Lower leg skin (tissue), 4 donors: ENCODE measurements around the gene ST6GAL1. TPM values are rescaled to one million over a fixed set of nuclear protein-coding genes. Genes with fewer than 3 reads are reported as not detected.

Source experiments
- DNase-seq, 2 donors: peaks; one replicate each; pipeline ENCODE4 v3.0.0-alpha.2; 2019; ENCODE audit warnings: low spot score in 2 of 2
- H3K4me3 ChIP-seq: fragments of 200-600 bp; sonication (generic); 2 replicates; pipeline ENCODE4 v1.5.1; 2017; ENCODE audit warnings: mild to moderate bottlenecking, low read depth; ENCODE audit not compliant: poor library complexity, severe bottlenecking
- CTCF ChIP-seq, 3 donors: fragments of 450-650 bp; IDR thresholded peaks; one replicate each; pipeline ENCODE4 v1.5.1; 2016; ENCODE audit warnings: antibody characterized with exemption in 3 of 3, mild to moderate bottlenecking in 3 of 3, moderate library complexity in 2 of 3
- POLR2A ChIP-seq, 2 donors: fragments of 450-650 bp; IDR thresholded peaks; one replicate each; pipeline ENCODE4 v1.6.1; 2016 to 2017; ENCODE audit warnings: antibody characterized with exemption in 2 of 2, mild to moderate bottlenecking in 1 of 2, moderate library complexity in 1 of 2
- WGBS, 2 donors: methylation state at CpG; one replicate each; pipeline ENCODE4 v1.1.5; 2018; 5-methylcytosine and 5-hydroxymethylcytosine counted together
- intact Hi-C: fragments of 100-400 bp; cut with DNase I; formaldehyde crosslinking; loops from one replicate; pipeline ENCODE4 v1.15.0; 2023; ENCODE audit warnings: low total_unique reads
- total RNA-seq, 4 donors: library from RNA; depleted of rRNA; stranded (reverse); fragments of >200 nt; gene quantifications; one replicate each; pipeline ENCODE4 v1.1.0, GENCODE V29; 2016

ST6GAL1 gene
- total RNA-seq, 4 donors from 2014 or later, result 12.8 to 44.5 (median 25.2) TPM

- 86 to 87% methylated on average over 6 of the region's 6 CpGs for WGBS, 2 donors
- intact Hi-C loops, result no loop called here
- TF ChIP-seq CTCF (IDR thresholded peaks at IDR 0.05) (no peak), POLR2A (IDR thresholded peaks at IDR 0.05) (no peak)
- H3K4me3 ChIP-seq, result no peak overlapping the region
- no peak for DNase-seq
Measured at GRCh38 chr3:186935133-186935532, 4.8 kb downstream of the ST6GAL1 start.

GRCh38 chr3:186937017-186937875 lies 6.9 kb downstream of the ST6GAL1 start:
- intact Hi-C loops, result no loop called here
- WGBS, 2 donors, result 84 to 87% methylated on average over 10 of the region's 10 CpGs
- no peak for DNase-seq
- H3K4me3 ChIP-seq, result no peak overlapping the region
- TF ChIP-seq POLR2A (IDR thresholded peaks at IDR 0.05) (no peak), CTCF (IDR thresholded peaks at IDR 0.05) (no peak)

GRCh38 chr3:186938716-186939115 lies 8.4 kb downstream of the ST6GAL1 start:
- no peak for DNase-seq
- 83 to 85% methylated on average over 6 of the region's 6 CpGs for WGBS, 2 donors
- no peak overlapping the region for H3K4me3 ChIP-seq
- intact Hi-C loops, result no loop called here
- TF ChIP-seq POLR2A (IDR thresholded peaks at IDR 0.05) (no peak), CTCF (IDR thresholded peaks at IDR 0.05) (no peak)

GRCh38 chr3:186939536-186939935 lies 9.2 kb downstream of the ST6GAL1 start:
- 93 to 94% methylated on average over 5 of the region's 5 CpGs for WGBS, 2 donors
- TF ChIP-seq CTCF (IDR thresholded peaks at IDR 0.05), result no peak
- no peak for TF ChIP-seq POLR2A (IDR thresholded peaks at IDR 0.05)
- no peak for DNase-seq
- no peak overlapping the region for H3K4me3 ChIP-seq
- intact Hi-C loops, result no loop called here

- intact Hi-C loops, result no loop called here
Measured at GRCh38 chr3:186940967-186941366, 10.6 kb downstream of the ST6GAL1 start.

More at GRCh38 chr3:186940967-186941366, 10.6 kb downstream of the ST6GAL1 start:
- DNase-seq, result no peak
- 55 to 73% methylated on average over 4 of the region's 4 CpGs for WGBS, 2 donors
- TF ChIP-seq POLR2A (IDR thresholded peaks at IDR 0.05), result no peak
- TF ChIP-seq CTCF (IDR thresholded peaks at IDR 0.05), result no peak
- no peak overlapping the region for H3K4me3 ChIP-seq
